Activated T-cell treated with anti-CD3 and anti-CD28 coated beads, Interleukin-2, amount 50 U/mL, for 1 hour (primary cell): ENCODE results near the gene EVPL.
A peak's percentile ranks its signal among the peaks of the same experiment; 100 is the strongest.
"Not testable (repeated sequence)": the region's sequence is repeated elsewhere in the genome, so short reads cannot be mapped to it uniquely, and the experiment has no call there.

ENCODE experiments used
- DNase-seq: peaks from one replicate; pipeline ENCODE4 v3.0.0-alpha.2; 2020

EVPL gene

GRCh38 chr17:75996665-75997590 is 30.2 kb downstream of the EVPL start:
- DNase-seq: no peak

- no peak for DNase-seq
Measured at GRCh38 chr17:75995385-75995925, 31.7 kb downstream of the EVPL start.

- DNase-seq: no peak
Measured at GRCh38 chr17:75994802-75995370, 32.2 kb downstream of the EVPL start.

DNA sequence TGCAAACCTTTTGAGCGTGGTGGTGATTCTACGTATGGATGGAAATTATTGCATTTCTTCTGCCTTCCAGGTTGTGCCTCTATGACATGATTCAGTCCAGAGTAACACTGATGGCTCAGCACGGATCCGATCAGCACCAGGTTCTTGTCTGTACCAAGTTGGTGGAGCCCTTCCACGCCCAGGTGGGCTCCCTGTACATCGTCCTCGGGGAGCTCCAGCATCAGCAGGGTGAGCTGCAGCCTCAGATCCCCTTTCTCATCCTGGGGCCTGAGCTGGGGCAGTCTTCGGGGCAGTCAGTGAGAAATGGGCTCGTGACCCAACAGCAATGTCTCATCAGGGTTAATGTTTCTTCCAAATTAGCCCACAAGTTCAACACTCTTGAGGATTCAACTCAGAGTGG is 35.7 kb downstream of the EVPL start:
- DNase-seq: no peak

- DNase-seq: no peak
Measured at GRCh38 chr17:75987041-75987440, 40.1 kb downstream of the EVPL start.

- no peak for DNase-seq
Measured at GRCh38 chr17:75985986-75986385, 41.1 kb downstream of the EVPL start.

DNA sequence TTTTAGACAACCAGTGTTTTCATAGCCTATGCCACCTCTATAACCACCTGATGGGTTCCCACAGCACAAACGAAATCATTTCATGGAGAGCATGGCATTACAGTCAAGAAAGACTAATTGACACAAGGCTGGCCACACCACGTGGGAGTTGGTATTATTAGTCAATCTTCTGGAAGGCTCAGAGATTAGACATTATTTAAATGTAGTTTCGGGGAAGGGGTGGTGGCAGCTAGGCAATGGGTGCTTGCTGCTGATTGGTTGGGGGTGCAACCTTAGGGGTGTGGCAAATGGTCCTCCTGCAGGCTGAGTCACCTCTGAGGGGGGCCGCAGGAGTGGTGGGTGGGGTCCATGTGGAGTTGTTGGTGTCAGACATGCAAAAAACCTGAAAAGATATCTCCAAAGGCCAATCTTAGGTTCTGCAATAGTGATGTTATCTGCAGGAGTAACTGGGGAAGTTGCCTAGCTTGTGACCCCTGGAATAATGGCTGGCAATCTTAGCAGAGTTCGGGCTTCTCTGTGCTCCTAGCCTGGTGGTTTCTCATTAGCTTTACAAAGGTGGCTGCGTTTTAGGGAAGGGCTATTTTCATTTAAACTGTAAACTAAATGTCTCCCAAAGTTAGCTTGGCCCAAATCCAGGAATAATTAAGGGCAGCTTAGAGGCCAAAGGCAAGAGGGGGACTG is 43.5 kb downstream of the EVPL start:
- no peak for DNase-seq

DNA sequence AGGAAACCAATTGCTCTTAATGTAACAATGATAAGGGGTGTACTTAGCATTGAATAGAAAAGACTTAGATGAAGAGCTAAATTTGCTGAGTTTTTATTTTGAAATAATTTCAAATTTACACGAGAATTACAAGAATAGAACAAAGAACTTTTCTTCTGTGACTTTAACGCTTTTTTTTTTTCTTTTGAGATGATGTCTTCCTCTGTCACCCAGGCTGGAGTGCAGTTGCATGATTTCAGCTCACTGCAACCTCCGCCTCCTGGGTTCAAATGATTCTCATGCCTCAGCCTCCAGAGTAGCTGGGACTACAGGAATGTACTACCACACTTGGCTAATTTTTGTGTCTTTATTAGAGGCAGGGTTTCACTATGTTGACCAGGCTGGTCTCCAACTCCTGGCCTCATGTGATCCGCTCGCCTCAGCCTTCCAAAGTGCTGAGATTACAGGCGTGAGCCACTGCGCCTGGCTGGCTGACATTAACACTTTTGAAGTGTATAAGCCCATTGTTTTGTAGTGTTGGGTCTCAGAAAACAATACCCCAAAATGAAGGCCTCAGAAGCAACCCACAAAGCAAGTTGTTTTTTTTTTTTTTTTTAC is 46.0 kb downstream of the EVPL start:
- DNase-seq: no peak

DNA sequence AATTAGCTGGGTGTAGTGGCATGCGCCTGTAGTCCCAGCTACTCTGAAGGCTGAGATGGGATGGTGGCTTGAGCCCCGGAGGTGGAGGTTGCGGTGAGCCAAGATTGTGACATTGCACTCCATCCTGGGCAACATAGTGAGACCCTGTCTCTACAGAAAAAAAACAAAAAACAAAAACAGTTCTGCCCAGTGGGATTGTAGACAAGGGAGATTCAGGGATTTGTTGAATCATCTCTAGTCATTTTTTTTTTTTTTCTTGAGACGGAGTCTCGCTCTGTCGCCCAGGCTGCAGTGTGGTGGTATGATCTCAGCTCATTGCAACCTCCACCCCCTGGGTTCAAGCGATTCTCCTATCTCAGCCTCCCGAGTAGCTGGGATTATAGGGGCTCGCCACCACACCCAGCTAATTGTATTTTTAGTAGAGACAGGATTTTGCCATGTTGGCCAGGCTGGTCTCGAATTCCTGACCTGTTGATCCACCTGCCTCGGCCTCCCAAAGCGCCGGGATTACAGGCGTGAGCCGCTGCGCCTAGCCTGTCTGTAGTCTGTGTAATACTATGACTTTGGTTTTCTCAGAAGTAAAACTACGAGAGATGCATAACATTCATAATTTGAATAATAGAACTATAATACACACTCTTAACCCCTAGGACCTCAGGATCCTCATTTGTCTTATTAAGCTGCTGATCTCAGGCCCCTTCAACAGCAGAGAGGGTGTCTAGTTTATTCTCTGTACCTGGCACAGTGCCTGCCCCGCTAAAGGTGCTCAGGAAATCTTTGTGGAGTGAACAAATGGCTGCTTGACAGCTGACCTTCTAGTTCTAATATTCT is 46.7 kb downstream of the EVPL start:
- DNase-seq: no peak

DNA sequence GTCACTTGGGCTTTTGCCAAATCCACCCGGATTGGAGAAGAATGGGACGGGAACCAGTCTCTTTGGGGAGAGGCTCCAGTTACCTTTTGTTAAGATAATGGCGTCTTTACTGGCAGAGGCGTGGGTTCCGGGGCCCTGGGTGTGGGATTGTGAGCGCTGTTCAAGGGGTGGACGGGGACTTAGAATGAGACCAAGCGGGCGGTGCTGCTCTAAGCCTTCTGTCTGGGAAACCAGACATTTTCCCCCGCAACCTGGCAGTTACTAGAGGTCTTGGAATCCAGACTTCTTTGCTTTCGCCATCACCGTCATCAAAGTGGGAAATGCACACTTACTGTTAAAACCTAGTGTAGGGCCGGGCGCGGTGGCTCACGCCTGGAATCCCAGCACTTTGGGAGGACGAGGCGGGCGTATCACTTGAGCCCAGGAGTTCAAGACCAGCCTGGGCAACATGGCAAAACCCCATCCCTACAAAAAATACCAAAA is 47.4 kb downstream of the EVPL start:
- DNase-seq: no peak

DNA sequence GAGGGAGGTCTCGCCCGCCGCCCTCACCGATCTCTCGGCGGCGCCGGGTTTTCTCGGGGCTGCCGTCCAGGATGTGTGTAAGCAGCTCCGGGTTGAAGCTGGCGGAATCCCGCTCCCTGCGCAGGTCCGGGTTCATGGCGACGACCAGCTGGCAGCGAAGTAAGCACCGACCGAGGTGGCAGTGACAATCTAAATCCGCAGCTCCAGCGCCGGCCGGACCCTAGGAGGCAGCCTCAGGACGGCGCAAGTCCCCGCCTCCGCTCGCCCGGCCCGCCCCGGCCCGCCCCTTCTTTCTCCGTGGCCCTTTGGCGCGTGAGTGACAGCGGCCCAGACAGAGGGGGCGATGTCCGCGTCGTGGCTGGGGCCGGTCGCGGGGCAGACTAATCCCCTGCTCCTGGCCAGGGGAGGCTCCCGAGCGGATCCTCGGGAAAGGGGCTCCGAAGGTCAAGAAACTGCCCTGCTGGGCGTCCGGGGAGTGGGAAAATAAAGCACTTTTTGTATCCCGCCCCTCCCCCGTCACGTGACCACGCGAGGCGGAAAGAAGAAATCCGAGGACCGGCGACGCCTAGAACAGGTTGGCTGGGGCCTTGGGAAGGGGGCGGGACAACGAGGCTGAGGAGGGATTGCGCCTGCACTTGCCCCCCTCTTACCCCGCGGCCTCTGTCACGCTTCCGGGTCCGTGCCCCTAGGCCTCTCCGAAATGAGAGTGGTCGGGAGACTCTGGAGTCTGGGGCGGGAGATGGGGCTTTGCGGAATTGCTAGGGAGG is 48.0 kb downstream of the EVPL start, which contains the start of the genes ACOX1 and TEN1:
Gene ACOX1 (minus strand): TSS at position 229 of the 767 bp plus-strand sequence. CDS start 93 bp downstream, at position 136.
Gene TEN1 (plus strand): TSS at position 303 of the 767 bp plus-strand sequence. CDS start 6,953 bp downstream, outside the sequence.
- peak; percentile 94 for DNase-seq

- no peak for DNase-seq
Measured at GRCh38 chr17:75976175-75976848, 50.8 kb downstream of the EVPL start.

DNA sequence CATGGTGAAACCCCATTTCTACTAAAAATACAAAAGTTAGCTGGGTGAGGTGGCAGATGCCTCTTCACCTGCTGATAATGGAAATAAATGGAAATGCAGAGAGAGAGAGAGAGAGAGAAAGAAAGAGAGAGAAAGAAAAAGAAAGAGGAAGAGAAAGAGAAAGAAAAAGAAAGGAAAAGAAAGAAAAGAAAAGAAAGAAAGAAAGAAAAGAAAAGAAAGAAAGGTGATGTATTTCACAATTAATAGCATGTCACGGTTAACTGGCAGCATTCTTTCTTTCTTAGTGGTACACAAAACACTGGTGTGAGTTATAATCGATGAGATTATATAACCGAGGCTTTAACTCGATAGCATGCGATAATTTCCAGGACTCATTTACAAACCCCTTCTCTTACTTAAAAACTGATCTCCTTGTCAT is 51.3 kb downstream of the EVPL start:
- DNase-seq: no peak

- DNase-seq: not testable (repeated sequence)
Measured at GRCh38 chr17:75975187-75975586, 51.9 kb downstream of the EVPL start.

DNA sequence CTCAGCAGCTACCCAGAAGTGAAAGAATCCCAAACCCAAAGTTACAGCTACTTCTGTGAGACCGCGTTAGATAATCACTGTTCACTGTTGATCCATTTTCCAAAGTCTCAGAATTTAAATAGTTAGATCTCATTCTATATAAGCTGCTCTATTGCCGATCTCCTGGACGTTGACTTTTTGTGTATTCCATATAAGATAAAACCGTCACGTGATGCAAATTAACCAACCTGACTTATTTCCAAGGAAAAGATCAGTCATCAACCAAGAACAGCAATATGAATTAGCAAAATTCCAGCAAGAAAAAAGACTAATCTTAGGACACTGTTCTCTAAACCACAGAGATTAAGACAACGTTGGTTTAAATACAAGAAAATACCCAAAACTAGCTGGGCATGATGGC is 56.5 kb downstream of the EVPL start:
- DNase-seq: no peak

DNA sequence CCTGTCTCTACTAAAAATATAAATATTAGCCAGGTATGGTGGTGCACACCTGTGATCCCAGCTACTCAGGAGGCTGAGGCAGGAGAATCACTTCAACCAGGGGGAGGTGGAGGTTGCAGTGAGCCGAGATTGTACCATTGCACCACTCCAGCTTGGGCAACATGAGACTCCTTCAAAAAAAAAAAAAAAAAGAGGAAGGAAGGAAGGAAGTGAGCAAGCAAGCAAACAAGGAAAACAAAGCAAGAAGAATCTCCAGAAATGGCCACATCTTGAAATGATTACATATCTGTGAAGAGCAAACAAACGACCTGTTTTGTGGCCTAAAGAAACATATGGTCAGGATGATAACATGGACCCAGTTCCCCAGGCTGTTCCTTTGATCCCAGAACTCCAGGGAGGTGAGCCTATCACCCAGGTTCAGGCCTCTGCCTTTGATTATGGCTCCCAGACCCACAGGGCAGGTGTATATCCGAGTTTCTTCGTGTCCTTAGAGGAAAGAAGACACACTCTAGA is 57.0 kb downstream of the EVPL start:
- DNase-seq: no peak

- not testable (repeated sequence) for DNase-seq
Measured at GRCh38 chr17:75969044-75969443, 58.1 kb downstream of the EVPL start.

GRCh38 chr17:75965468-75965867 is 61.6 kb downstream of the EVPL start:
- no peak for DNase-seq

GRCh38 chr17:75959839-75960511 is 67.1 kb downstream of the EVPL start:
- no peak for DNase-seq
